ENCODE measurements around the gene CSPG5.

CSPG5 gene

GRCh38 chr3:47578691-47579632, at the start of gene CSPG5:
Gene CSPG5, minus strand, starts transcription at chr3:47578865. Its CDS starts 172 bp downstream, at chr3:47578693.
- no peak for DNase-seq

GRCh38 chr3:47628426-47628825, 49.8 kb upstream of the CSPG5 start:
- DNase-seq = no peak

GRCh38 chr3:47622671-47623461, 44.2 kb upstream of the CSPG5 start:
- DNase-seq = no peak

GRCh38 chr3:47617086-47618010, 38.7 kb upstream of the CSPG5 start:
- no peak for DNase-seq

- no peak for DNase-seq
Observed at GRCh38 chr3:47614788-47615187, 36.1 kb upstream of the CSPG5 start.

GRCh38 chr3:47613722-47614121, 35.1 kb upstream of the CSPG5 start:
- no peak for DNase-seq

- DNase-seq = no peak
Observed at GRCh38 chr3:47612879-47613278, 34.2 kb upstream of the CSPG5 start.

GRCh38 chr3:47612178-47612577, 33.5 kb upstream of the CSPG5 start:
- no peak for DNase-seq

- no peak for DNase-seq
Observed at GRCh38 chr3:47611576-47611975, 32.9 kb upstream of the CSPG5 start.

- DNase-seq = no peak
Observed at GRCh38 chr3:47610583-47610982, 31.9 kb upstream of the CSPG5 start.

- no peak for DNase-seq
Observed at GRCh38 chr3:47607335-47607734, 28.7 kb upstream of the CSPG5 start.

GRCh38 chr3:47606165-47606564, 27.5 kb upstream of the CSPG5 start:
- DNase-seq = no peak

GRCh38 chr3:47605652-47606051, 27.0 kb upstream of the CSPG5 start:
- no peak for DNase-seq

GRCh38 chr3:47604145-47604544, 25.5 kb upstream of the CSPG5 start:
- no peak for DNase-seq

- no peak for DNase-seq
Observed at GRCh38 chr3:47603332-47603731, 24.7 kb upstream of the CSPG5 start.

GRCh38 chr3:47601281-47601680, 22.6 kb upstream of the CSPG5 start:
- no peak for DNase-seq

- DNase-seq = no peak
Observed at GRCh38 chr3:47594792-47595191, 16.1 kb upstream of the CSPG5 start.

- no peak for DNase-seq
Observed at GRCh38 chr3:47592066-47592795, 13.6 kb upstream of the CSPG5 start.

- no peak for DNase-seq
Observed at GRCh38 chr3:47590216-47590615, 11.6 kb upstream of the CSPG5 start.

GRCh38 chr3:47588587-47588986, 9.9 kb upstream of the CSPG5 start:
- no peak for DNase-seq

- no peak for DNase-seq
Observed at GRCh38 chr3:47588053-47588452, 9.4 kb upstream of the CSPG5 start.

GRCh38 chr3:47586746-47587145, 8.1 kb upstream of the CSPG5 start:
- no peak for DNase-seq
